AG04450 (cell line): ENCODE data around the gene MIS12. TPM values are rescaled to one million over a fixed set of nuclear protein-coding genes. Genes with fewer than 3 reads are reported as not detected.

ENCODE experiments used
- CTCF ChIA-PET: fragments of 300-600, 350-600 bp; formaldehyde crosslinking; extraction: SDS; loops from one replicate; lab custom pipeline; 2022; ENCODE audit warnings: antibody characterized with exemption, inconsistent platforms; lab: Charles Lee
- POLR2A ChIA-PET: fragments of 350-600 bp; formaldehyde crosslinking; extraction: SDS; loops from one replicate; lab custom pipeline; 2021; ENCODE audit warnings: antibody characterized with exemption, inconsistent platforms; lab: Yijun Ruan, JAX
- DNase-seq: peaks from one replicate; pipeline ENCODE4 v3.0.0-alpha.2; 2011; ENCODE audit warnings: low read depth, low spot score
- H3K27ac ChIP-seq: one replicate; pipeline ENCODE4 v1.5.1; 2012; ENCODE audit warnings: low read depth, low read length, control low read depth
- H3K27me3 ChIP-seq: one replicate; pipeline ENCODE4 v1.6.0; 2012; ENCODE audit warnings: low read length; ENCODE audit not compliant: control insufficient read depth, insufficient read depth
- H3K4me3 ChIP-seq: 2 replicates; pipeline ENCODE4 v1.5.1; 2011; ENCODE audit warnings: mild to moderate bottlenecking, low read depth, low read length, control low read depth
- H3K9me3 ChIP-seq: 2 replicates; pipeline ENCODE4 v1.5.1; 2012; ENCODE audit warnings: low read length; ENCODE audit not compliant: control insufficient read depth, insufficient read depth
- CTCF ChIP-seq: IDR thresholded peaks from 2 replicates; pipeline ENCODE4 v1.5.1; 2011; ENCODE audit warnings: low read depth, low read length, control low read depth, inconsistent platforms
- polyA plus RNA-seq: library from polyadenylated mRNA; depleted of rRNA; stranded (reverse); fragments of >200 nt; gene quantifications from 2 replicates; pipeline ENCODE4 v1.2.3, GENCODE V29; 2011

Gene MIS12
- polyA plus RNA-seq, 1 experiment, result 13.7 TPM

- DNase-seq, result no peak
- Histone ChIP-seq H3K4me3 (no peak overlapping the region), H3K9me3 (no peaks in the 10 kb centered on the region), H3K27ac (no peak overlapping the region), H3K27me3 (no peaks in the 10 kb centered on the region)
- ChIA-PET CTCF (no interaction called here), POLR2A (no interaction called here)
- no peak for TF ChIP-seq CTCF
These were observed 24.4 kb downstream of the MIS12 start for GRCh38 chr17:5510771-5511170.

DNA sequence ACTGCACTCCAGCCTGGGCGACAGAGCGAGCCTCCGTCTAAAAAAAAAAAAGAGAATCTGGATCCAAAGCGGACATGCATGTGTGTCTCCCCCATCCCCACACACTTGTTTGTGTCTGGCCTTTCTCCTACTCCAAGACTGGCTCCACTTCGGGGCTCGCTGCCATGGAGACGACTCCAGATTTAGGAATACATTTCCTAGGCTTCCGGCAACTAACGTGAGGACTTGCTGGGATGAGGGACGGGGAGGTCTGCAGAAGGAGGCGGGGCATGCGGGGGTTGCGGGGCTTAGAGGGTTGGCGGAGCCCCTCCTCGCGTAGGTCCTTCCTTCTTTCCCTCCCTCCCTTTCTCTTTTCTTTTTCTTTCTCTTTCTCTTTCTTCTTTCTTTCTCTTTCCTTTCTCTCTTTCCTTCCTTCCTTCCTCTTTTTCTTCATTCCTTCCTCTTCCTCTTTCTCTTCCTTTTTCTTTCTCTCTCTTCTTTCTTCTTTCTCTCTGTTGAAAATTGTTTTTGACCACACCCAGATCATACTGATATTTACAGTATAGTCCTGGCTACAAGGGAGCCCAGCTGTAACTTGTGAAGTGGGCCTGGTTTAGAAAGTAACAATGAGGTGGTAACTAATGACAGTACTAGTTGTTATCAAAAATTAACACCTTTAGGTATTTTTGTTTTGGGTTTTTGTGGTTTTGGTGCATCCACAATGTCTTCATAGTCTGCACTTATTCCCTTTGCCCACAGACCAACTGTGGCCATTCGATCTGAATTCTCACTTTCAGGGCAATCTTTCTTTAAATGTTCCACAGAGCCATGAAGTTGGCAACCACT lies 25.2 kb downstream of the MIS12 start:
- Histone ChIP-seq H3K4me3 (no peak overlapping the region), H3K27me3 (no peaks in the 10 kb centered on the region), H3K27ac (no peak overlapping the region), H3K9me3 (no peaks in the 10 kb centered on the region)
- CTCF ChIA-PET, result no interaction called here
- POLR2A ChIA-PET, result no interaction called here
- TF ChIP-seq CTCF, result no peak
- no peak for DNase-seq

GRCh38 chr17:5513628-5514027 lies 27.3 kb downstream of the MIS12 start:
- H3K4me3 ChIP-seq, result no peak overlapping the region
- no peak overlapping the region for H3K27ac ChIP-seq
- H3K27me3 ChIP-seq, result no peaks in the 10 kb centered on the region
- TF ChIP-seq CTCF, result no peak
- POLR2A ChIA-PET, result no interaction called here
- CTCF ChIA-PET, result no interaction called here
- DNase-seq, result no peak
- H3K9me3 ChIP-seq, result no peaks in the 10 kb centered on the region

DNA sequence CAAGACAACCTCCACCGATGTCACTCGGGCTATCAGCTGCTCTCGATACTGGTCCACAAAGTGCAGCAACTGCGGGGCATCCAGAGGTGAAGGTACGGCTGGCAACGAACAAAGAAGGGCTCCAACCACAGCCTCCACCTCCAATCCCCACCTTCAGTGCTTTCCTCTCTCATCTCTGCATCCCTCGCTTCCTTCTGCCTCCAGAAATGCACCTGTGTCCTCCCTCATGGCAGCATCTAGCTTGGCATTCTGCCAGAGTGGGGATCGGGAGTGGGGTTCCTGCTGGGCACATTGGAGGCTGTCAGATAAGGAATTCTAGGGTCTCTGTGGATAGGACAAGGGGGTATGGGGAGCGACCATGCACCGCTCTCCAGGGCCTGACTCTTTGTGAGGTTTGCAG lies 28.6 kb downstream of the MIS12 start:
- peak overlapping the region; percentile 91 for H3K27ac ChIP-seq
- no peak overlapping the region for H3K4me3 ChIP-seq
- CTCF ChIA-PET, result interaction anchor here (0.6 kb wide), 1 partner anchor 906 kb away, joined by 3 read pairs; no protein-coding TSS in a partner anchor
- H3K27me3 ChIP-seq, result no peaks in the 10 kb centered on the region
- no peaks in the 10 kb centered on the region for H3K9me3 ChIP-seq
- DNase-seq, result no peak
- POLR2A ChIA-PET, result interaction anchor here (0.9 to 2.7 kb wide), 2 partner anchors 14 to 70 kb away, joined by 3 to 16 read pairs; partner anchors contain the start of gene NLRP1
- no peak for TF ChIP-seq CTCF
